CD4-positive, alpha-beta T cell treated with Interleukin-10 for 1 hour (primary cell): Measurements from ENCODE around the gene PSAT1.
"Not testable (repeated sequence)": the region's sequence is repeated elsewhere in the genome, so short reads cannot be mapped to it uniquely, and the experiment has no call there.

Experiments used
- DNase-seq: peaks from one replicate; pipeline ENCODE4 v3.0.0-alpha.2; 2020

Gene PSAT1

GRCh38 chr9:78296893-78297671, at the start of gene PSAT1:
TSS of gene PSAT1 (plus strand) at chr9:78297125. CDS start at chr9:78297211, 86 bp downstream.
- peak; percentile 91 for DNase-seq

- DNase-seq: no peak
Measured at GRCh38 chr9:78248635-78249034, 48.3 kb upstream of the PSAT1 start.

DNA sequence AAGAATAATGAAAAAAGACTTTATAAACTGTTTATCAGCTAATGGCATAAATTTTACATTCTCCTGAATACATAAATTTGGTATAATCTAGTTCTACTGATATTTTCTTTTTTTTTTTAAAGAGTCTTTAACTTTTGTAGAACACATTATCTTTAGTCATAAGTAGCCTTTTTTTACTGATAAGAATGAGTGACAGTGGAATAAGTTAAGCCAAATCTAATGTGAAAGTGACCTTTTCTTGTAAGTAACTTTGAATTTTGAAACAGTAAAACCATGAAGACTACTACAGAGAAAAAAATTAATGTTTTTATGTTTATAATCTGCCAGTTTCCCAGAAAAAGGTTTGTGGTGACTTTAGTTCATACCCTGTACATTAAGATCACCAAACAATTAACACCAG, 47.4 kb upstream of the PSAT1 start:
- DNase-seq: no peak

GRCh38 chr9:78252616-78253015, 44.3 kb upstream of the PSAT1 start:
- no peak for DNase-seq

DNA sequence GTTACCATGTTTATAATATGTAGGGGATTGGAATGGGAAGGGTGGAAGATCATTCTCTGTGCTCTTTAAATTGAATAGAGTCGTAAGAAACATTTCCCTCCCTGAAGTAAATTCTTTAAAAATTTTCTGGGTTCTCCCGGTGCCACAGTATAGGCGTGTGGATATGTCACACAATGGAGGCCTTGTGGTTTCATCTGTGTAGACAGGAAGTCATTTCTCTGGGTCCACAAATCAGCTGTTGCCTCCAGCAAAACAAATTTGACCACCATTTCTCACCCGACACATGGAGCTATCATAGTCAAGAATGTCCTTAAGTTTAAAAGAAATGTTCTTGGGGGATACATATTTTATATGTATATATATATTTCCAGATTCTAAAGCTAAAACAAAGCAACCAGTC, 43.6 kb upstream of the PSAT1 start:
- no peak for DNase-seq

- peak; percentile 23 for DNase-seq
Measured at GRCh38 chr9:78261403-78262001, 35.4 kb upstream of the PSAT1 start.

- no peak for DNase-seq
Measured at GRCh38 chr9:78262655-78263054, 34.3 kb upstream of the PSAT1 start.

GRCh38 chr9:78267889-78268288, 29.0 kb upstream of the PSAT1 start:
- no peak for DNase-seq

- no peak for DNase-seq
Measured at GRCh38 chr9:78269784-78270183, 27.1 kb upstream of the PSAT1 start.

DNA sequence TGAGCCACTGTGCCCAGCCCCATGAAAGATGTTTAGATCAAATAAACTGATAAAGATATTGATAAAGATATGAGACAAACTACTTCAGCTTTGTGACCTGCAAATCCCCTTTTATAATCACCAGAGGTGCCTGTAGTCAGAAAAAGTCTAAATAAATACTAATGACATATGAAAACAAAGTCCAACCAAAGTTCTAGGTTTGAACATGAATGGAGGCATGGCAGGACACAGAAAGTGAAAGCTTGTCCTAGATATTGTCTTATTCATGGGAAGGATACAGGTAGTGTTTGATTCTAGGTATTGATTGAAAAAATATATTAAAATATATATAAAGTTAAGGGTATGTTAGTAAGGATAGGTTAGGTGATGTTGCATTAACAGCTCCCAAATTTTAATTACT, 24.6 kb upstream of the PSAT1 start:
- no peak for DNase-seq

- DNase-seq: no peak
Measured at GRCh38 chr9:78273761-78274160, 23.2 kb upstream of the PSAT1 start.

DNA sequence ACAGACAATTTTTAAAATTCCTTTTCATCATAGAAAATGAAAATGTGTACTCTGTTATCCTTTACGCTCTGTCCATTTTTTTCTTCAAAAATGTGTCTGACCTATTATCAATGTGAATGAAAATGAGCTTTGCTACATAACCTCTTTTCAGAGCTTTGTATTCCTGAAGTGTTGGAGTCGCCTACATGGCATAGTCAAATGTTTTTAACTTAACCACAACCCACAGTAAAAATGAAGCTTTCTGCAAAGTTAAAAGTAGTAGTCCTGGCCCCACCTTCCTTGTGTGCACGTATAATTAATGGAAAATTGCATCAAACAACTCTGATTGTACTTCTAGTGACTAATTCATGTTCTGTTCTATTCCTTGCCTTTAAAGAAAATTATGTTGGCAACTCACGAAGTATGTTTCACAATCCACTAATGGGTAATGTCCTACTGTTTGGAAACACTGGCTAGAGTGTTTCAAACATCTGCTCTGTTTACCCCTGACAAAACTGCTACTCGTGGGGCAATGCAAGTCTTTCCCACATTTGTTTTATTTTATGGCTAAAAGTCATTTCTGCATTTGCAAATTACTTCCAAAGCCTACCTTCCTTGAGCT, 18.6 kb upstream of the PSAT1 start:
- no peak for DNase-seq

GRCh38 chr9:78278801-78279200, 18.1 kb upstream of the PSAT1 start:
- DNase-seq: no peak

DNA sequence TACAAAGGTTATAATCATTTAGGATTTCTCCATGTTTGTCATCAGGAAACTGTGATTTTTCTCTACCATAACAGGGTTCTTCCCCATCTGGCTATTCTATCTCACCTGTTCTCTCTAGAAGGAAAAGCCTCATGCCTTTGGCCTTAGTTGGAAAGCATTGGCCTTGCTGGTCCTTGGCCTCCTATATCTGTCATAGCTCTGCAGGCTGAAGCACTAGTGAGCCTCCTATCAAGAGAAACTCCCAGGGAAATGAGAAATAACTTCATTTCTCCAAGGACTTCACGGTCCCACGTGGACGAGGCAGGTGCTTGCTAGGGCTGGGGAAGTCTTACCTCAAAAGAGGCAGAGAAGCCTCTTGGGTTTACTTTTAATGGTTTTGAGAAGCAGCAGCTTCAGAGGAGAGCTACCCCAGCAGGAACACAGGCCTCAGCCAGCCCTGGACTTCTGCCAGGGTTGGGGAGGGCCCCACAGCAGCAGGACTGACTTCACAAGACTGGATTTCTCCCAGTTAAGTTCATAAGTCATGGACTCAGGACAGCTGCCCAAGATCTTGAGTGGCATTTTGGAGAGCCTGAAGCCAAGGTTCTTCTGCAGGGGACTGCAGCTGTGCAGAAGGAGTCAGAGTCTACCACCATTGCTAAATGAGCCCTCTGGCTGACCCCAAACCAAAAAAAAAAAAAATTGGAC, 15.8 kb upstream of the PSAT1 start:
- no peak for DNase-seq

- DNase-seq: not testable (repeated sequence)
Measured at GRCh38 chr9:78284181-78284580, 12.7 kb upstream of the PSAT1 start.

GRCh38 chr9:78286125-78286524, 10.8 kb upstream of the PSAT1 start:
- DNase-seq: no peak

GRCh38 chr9:78286946-78287388, 10.0 kb upstream of the PSAT1 start:
- no peak for DNase-seq

GRCh38 chr9:78288214-78288892, 8.6 kb upstream of the PSAT1 start:
- no peak for DNase-seq

GRCh38 chr9:78289474-78289873, 7.5 kb upstream of the PSAT1 start:
- DNase-seq: no peak

GRCh38 chr9:78291240-78291925, 5.5 kb upstream of the PSAT1 start:
- no peak for DNase-seq

DNA sequence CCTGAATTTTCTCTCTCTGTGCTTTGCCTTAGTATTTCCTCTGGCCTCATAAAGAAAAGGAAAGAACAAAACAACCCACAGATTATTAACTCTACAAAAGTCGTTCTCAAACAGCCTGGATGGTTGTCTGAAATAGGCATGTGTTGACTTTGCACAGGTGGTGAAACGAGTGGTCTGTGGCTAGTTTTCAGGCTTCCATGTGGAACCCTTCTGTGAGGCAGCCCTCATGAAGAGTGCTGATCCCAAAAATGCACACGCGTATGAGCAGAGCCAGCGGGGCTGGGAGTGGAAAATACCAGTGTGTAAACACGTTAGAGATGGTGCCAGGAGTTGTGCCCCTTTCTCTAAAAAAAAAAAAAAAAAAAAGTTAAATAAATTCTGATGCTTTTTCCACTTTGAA, 4.9 kb upstream of the PSAT1 start:
- DNase-seq: no peak
